ENCODE results near the gene MMD.
A peak's percentile ranks its signal among the peaks of the same experiment; 100 is the strongest.
"Not testable (repeated sequence)": the region's sequence is repeated elsewhere in the genome, so short reads cannot be mapped to it uniquely, and the experiment has no call there.

The MMD gene

DNA sequence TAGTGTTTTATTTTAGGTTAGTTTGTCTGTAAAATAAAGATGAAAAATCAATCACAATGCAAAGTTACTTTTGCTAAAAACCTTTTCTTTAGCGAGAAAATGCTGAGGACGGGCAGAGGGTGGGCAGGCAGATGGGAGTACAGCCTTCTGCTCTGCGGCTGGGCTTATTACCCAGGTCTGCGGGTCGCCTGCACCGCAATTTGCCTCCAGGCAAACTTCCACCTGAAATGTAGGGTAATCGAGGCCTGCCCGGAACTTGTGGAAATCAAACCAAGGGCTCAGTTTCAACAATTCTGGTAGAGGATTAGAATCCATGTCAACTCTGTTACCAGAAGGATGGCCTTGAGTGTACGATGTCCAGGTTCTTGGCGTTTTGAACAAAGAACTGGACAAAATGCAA lies 22.3 kb upstream of the MMD start:
- no peak for DNase-seq (ENCODE audit: low spot score)

DNA sequence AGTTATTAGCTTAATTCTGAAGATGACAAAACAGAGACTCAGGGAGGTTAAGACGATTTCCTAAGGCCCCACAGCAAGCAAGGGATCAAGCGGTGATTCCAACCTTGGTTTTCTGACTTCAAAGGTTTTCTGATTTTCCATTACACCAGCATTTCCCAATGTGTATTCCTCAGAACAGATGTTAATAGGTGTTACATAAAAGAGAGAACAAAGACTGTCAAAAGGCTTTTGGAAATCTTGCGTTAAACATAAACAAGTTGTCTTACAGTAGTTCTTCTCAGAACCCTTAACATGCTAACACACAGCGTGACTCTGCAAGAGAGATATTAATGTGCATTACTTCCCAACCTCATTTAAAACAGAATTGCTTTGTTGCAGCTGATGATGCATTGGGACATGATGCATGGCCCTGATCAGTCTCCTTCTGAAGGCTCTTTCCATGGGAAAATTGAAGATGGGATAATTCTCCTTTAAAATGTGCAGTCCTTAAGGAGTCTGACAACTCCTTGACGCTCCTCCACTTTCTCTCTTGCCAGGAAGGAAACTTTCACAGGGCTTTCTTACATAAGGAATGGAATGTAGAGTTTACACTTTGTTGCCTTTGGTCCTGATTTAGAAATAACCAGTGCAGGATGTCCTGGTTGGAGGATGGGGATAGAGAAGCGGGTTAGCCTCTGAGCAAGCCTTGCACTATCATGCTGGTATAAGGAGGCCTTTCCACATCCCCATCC lies 21.5 kb upstream of the MMD start:
- no peak for DNase-seq (ENCODE audit: low spot score)

DNA sequence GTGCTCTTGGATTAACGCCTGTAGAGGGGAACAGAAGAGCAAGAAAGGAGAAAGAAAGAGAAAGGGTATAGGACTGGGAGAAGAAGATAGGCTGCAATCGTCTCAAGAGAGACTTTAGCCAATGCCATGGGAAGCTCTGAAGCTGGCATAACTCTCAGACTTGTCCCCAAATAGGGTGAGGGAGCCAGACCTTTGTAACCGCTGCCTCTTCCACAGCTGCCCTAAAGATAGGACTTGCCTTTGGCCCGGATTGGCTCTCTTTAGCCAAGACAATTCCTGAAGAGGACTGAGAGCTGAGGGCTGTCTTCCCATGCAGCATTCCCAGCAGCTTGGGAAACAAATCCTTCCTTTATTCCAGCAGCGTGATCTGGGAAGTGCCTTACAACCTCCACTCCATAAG lies 20.8 kb upstream of the MMD start:
- no peak for DNase-seq (ENCODE audit: low spot score)

DNA sequence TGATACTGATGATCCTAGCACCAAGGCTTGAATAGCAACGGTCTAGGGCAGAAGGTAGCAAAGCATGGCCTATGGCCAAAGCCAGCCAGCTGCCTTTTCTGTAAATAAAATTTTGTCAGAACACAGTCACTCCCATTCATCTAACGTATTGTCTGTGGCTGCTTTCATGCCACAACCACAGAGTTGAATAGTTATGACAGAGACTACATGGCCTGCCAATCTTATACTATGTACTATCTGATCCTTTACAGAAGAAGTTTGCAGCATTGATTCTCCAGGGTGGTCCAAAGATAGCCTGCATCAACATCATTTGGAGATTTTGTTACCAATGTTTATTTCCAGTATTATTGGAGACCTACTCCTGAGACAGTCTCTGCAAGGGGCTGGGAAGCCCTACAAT lies 19.9 kb upstream of the MMD start:
- DNase-seq (ENCODE audit: low spot score): no peak

DNA sequence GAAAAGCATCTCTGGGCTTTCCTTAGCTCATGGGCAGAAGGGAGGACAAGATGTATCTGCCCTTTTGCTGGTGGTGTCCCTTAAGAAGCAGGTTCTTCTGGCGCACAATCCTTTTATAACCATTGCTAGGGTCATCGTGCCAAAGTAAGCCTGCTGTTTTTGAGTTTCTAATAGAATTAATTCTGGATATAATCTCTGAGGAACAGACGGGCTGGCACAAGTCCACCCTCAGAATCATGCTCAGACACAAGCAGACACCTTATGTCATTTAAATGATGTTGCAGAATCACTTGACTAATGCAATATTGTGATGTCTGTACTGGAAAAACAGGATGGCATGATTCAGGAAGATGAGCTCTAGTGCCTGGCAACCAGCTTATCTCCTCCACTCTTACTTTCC lies 18.8 kb upstream of the MMD start:
- peak; percentile 94 for DNase-seq (ENCODE audit: low spot score)

DNA sequence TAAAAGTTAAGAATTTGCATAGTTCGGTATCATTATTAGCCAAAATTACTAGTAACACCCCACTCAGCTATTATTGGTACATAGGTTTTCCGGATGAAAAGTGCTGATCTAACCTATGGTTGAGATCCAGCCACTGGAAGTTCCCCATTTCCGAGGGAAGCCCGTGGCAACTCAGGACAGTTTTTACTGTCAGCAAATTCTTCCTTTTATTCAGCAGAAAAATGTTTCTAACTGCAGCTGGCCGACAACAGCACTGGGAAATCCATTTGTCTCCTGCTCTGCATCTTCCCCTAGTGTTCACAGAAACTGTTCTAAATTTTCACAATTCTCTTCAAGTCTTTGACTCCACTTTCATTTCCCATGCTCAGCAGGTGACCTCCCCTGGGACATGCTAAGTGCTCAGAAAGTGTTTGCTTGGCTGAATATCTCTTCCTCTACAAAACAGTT lies 15.5 kb upstream of the MMD start:
- no peak for DNase-seq (ENCODE audit: low spot score)

DNA sequence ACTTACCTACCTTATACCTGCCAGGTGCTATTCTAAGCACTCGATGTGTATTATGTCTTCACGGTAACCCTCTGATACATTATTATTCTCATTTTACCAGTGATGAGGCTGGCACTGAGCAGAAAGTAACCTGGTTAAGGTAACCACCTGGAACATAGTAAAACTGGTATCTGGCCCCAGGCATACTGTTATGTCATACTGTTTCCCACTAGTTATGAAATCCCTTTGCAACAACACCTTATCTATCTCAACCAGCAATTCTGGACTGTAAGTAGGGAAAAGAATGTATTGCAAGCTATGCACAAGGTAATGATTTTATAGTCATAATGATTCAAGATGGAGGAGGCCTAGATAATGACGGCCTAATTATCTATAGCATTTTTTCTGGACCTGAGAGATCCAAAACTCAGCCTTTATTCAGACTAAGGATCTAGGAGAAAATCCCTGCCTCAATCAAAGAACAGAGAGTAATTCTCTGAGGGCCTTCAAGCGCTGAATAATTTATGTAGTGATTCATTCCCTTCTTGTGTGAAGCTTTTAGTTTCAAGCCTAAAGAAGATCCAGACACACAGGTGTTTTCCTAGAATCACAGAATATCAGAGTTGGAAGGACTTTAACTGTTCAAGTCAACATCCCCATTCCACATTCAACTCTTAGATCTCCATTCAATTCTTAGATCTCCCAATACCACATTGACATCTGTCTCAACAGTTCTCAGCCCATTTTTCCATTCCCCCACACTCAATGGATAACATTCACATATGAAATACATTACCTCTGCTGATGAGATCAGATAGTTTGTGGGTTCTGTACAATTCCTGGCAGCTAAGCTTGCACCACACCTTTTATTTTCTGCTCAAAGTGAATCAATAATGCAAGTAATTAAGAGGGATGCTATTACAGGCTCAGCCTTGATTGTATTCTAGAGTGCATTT lies 14.9 kb upstream of the MMD start:
- DNase-seq (ENCODE audit: low spot score): no peak

DNA sequence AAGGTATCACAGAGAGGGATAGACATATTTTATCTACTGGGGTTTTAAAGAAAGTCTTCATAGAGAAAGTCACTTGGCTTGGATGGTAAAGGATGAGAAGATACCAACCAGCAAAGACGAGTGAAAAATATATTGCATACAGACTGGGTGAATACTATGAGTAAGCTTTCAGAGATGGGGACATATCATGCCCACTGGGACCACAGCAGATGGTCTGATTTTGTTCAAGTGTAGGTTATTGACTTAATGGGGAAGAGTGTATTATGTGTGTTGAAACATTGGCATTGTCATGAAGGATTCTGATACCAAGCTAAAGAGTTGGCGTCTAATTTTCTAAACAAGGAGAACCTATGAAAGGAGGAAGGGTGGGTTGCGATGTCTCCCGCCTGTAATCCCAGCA lies 13.8 kb upstream of the MMD start:
- no peak for DNase-seq (ENCODE audit: low spot score)

DNA sequence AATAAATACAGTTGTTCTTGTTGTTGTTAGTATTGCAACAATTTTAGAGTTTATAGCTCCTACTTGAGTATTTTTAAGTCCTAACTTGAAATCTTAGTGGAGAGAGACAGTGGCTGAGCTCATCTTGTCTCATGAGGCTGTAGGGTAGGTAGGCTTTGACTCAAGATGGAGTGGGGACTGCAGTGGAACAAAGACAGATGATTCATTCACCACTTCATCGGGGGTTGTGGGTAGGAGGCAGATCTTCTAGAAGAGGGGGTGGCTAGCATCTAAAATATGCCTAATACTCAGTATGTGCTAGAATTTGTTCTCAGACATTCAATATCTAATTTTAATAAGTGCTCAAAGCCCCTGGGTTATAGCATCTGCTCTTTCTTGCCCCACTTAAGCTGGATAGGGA lies 13.1 kb upstream of the MMD start:
- no peak for DNase-seq (ENCODE audit: low spot score)

DNA sequence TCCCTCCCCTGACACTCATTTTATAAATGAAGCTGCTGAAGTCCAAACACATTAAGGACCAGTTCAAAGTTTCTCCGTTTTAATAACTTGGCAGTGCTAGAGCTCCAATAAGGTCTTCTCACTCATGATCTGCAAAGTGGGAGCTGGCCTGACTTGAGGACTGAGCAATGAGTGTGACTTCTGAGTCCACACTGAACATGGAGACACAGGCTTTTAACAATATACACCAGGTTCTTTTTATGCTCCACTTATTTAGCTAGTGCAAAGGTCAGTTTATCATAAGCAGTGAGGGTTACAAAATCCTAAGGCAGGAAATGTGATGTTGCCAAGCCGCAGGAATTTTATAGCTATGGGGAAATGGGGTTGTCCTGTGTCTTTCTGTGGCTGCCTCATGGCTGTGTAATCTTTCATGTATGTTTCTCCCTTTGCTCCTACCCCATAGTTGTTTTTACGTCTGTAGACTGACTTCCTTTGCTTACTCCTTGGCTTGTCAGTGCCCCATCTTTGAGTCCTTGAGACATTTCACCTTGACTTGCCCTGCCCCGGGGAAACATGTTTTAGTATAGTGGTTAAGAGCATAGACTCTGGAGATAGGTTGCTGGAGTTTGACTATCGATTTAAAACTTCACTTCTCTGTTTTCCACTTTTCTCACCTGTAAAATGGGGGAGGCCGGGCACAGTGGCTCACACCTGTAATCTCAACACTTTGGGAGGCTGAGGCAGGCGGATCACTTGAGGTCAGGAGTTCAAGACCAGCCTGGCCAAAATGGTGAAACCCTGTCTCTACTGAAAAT lies 12.2 kb upstream of the MMD start:
- no peak for DNase-seq (ENCODE audit: low spot score)

DNA sequence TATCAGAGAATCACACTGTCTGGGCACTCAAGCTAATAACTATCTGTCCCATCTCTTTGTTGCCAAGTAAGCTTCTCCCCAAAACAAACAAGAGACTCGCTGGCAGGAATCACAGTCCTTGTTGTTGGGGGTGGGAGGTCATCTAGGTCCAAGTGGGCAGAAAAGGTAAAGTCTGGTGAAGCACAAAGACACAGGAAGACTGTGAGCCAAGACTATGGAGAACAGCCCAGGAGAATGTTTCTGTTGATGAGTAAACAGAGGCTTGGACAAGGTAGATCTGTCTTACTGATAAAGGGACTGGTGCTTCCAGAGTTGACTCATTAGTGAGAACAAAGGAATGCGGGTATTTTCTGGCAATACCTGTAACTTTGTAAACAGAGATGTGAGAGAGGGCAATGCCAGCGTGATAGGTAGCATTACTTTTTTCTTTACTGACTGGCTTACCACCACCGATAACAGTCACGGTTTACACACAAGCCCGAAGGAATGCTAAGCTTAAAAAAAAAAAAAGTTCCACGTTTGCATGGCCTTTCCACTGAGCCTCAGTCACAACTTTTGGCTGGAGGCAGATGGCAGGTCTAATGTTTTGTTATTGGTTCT lies 11.5 kb upstream of the MMD start:
- DNase-seq (ENCODE audit: low spot score): no peak

DNA sequence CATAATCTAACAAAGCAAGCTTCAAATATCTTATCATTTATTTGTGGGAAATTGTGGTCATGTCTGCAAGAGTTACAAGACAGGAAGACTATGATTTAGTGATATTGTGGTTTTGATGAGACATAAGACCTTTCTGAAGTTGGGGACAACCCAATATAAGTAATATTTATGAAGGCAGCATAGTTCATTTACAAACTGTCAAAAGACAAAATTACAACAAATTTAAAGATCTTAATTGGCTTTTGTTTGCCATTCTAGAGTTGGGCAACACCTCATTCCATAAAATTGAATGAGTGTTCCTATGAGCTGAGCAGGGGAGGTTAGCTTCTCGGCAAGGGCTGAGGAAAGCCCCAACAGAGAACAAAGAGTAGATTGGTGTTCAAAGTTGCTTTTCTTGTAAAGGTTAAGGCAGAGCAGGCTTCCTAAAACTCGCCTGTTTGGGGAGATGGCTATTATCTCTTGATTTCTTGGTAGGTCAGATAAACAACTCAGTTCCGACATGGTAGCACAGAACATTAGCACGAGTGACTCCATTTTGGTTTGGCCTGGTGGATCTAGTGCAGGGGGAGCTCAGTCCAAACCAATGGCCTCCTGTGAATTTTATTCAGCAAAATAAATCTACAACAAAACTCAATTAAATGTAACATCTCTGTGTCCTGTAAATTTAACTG lies 10.9 kb upstream of the MMD start:
- no peak for DNase-seq (ENCODE audit: low spot score)

DNA sequence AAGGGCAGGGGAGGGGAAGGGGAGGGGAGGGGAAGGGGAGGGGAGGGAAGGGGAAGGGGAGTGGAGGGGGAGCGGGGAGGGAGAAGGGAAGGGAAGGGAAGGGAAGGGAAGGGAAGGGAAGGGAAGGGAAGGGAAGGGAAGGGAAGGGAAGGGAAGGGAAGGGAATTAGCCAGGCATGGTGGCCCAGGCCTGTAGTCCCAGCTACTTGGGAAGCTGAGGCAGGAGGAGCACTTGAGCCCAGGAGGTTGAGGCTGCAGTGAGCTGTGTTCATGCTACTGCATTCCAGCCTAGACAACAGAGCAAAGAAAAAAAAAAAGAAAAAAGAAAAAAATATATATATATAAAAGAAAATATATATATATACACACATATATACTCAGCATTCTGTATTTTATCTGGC lies 10.3 kb upstream of the MMD start:
- DNase-seq (ENCODE audit: low spot score): not testable (repeated sequence)

DNA sequence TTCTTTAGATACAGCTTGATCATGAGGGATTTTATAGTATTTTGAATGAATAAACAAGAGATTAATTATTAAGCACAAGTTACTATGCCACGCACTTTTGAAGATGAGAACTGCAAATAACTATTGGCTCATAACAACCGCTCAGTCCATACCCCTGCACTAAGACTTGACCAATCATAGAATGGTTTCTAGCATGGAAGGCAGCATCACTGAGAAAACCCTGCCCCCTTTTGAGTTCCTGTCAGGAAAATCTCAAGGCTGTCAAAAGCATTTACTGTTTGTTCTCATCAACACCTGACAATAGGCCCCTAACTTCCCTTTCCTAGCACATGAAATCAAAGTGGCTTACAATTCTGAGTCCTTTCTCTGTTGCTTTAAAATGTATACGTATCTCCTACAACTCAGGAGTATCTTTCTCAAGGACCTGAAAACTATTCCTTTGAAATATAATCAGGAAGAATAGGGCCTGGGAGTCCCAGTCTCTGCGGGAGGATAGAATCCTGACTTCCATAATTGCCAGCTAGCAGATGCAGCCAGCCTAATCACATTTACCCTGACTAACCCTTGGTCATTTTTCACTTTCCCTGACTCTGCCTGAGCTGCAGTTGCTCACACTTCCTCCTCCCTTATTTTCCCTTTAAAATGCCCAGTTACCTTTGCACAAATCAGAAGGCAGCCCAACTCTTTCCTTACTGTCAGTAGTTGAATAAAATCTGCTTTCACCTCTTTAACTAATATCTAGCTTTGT lies 9.1 kb upstream of the MMD start:
- DNase-seq (ENCODE audit: low spot score): no peak

DNA sequence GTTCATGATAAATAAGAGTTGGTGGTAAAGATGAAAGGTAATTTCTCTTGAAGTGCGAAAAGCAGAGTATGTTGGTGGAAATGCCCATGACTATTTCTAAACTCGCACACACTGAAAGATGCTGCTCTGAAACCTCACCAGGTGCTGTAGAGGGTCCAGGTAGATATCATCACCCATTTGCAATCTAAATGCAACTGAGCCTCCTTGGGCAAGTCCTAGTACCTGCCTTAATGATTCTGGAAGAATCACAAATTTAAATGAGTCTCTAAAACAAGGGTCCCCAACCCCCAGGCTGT lies 5.9 kb upstream of the MMD start:
- no peak for DNase-seq (ENCODE audit: low spot score)

DNA sequence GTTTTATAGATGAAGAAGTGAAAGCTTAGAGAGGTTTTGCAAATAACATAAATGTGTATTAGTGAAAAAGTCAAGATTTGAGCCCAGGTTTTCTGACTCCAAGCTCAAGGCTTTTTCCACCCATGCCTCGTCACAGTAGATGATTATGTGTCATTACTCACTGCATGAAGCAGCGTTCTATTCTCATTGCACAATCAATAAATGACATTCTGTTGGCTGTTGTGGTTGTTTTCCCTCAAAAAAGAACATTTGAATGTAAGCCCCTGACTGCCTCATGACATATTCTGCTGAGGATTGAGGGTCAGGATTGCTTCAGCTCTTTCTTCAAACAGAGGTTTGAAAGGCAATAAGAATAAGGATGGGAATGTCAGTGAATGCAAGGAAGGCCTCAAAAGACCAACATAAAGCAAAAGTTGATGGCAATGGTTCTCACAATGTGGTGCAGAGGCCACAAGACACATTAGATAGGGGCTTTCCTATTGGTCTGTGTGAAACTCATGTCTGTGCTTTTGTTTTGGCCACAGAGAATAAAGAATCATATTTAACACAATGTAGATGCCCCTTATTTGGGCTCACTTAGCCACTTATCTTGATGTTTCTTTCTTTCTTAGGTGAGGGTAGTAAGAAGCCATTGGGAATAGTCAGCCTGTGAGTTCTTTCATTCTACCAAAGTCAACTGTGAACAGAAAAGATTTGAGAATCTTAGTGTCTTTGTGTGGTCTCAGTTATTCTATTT lies 5.4 kb upstream of the MMD start:
- DNase-seq (ENCODE audit: low spot score): no peak

DNA sequence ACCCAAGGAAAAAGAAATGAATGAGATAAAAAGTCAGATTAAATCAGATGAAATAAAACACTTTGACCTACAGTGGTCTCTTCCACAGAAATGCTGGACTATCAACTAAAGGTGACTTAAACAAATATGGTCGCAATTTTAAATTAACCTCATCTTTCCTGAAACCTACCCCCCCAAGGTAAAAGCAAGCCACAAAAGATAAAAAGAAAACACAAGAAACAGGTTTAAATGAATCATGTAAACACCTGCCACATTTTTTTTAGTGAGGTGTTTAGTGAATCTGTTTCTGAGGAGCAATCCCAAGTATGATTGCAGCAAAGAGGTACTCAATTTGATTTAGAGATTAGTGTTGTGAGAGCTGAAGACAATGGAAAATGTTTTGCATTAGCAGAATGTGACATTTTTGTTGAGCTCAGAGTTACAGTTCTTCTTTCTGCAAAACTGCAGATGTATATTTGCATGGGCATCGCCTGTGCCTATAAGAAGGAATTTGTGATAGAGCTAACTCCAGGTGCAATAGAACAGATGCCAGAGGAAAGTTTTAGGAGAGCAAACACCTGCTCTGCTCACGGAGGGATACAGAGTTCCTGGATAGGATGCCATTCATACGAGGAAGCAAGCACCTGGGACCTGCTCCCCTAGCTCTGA lies 3.4 kb upstream of the MMD start:
- DNase-seq (ENCODE audit: low spot score): no peak

DNA sequence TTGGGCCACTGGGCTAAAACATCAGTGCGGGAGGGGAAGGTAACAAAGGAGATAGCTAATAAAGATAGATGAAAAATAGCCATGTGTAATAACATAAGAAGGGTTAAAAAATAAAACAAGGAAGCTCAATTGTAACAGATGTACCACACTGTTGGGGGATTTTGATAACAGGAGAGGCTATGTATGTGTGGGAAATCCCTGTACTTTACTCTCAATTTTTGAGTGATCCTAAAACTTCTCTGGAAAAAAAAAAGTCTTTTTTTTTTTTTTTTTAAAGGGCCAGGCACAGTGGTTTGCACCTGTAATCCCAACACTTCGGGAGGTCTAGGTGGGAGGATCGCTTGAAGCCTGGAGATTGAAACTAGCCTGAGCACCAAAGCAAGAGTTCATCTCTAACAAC lies 1.9 kb upstream of the MMD start:
- DNase-seq (ENCODE audit: low spot score): no peak

DNA sequence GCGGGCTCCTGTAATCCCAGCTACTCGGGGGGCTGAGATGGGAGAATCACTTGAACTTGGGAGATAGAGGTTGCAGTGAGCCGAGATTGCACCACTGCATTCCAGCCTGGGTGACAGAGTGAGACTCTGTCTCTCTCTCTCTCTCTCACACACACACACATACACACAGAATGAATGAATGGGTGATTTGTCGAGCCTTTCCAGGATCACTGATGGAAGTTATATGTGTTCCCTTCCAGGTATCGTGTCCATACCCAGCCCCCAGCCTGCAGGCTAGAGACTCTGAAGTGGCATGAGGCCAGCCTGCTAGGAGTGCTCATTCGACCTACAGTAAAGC lies 1.2 kb upstream of the MMD start:
- DNase-seq (ENCODE audit: low spot score): not testable (repeated sequence)

DNA sequence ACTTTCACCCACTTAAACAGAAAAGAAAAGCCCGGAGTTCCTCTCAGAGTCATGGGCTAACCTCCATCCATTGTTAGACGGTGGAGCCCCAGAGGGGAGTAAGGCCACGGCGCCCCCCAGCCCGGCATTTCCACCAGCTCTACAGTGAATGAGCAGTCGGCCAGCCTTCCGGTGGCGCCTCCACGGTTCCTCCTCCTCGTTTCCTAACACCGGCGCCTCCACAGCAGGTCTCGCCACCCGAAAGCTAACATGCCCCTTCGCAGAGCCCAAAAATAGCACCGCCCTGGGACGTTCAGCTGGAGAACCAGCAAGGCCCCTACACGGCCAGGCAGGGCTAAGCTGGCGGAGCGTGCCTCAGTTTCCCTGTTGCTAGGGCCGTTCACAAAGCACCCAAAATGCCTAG lies 858 bp downstream of the MMD start:
- peak; percentile 55 for DNase-seq (ENCODE audit: low spot score)
